ENCODE measurements around the gene ARHGAP32.

DNA sequence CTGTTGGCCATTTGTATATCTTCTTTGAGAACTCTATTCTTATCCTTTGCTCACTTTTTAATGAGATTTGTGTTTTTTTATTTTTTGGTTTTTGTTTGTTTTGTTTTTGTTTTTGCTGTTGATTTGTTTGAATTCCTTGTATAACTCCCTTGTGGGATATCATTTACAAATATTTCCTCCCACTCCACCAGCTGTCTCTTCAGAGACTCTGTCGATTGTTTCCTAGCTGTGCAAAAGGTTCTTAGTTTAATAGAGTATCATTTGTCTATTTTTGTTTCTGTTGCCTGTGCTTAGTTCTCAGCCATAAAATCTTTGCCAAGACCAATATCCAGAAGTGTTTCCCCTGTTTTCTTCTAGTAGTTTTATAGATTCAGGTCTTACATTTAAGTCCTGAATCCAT, 82.4 kb downstream of the ARHGAP32 start:
- TF ChIP-seq, protein P1, sequence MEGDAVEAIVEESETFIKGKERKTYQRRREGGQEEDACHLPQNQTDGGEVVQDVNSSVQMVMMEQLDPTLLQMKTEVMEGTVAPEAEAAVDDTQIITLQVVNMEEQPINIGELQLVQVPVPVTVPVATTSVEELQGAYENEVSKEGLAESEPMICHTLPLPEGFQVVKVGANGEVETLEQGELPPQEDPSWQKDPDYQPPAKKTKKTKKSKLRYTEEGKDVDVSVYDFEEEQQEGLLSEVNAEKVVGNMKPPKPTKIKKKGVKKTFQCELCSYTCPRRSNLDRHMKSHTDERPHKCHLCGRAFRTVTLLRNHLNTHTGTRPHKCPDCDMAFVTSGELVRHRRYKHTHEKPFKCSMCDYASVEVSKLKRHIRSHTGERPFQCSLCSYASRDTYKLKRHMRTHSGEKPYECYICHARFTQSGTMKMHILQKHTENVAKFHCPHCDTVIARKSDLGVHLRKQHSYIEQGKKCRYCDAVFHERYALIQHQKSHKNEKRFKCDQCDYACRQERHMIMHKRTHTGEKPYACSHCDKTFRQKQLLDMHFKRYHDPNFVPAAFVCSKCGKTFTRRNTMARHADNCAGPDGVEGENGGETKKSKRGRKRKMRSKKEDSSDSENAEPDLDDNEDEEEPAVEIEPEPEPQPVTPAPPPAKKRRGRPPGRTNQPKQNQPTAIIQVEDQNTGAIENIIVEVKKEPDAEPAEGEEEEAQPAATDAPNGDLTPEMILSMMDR (IDR thresholded peaks at IDR 0.05): no peak
- no peak for TF ChIP-seq POLR2A (IDR thresholded peaks at IDR 0.05)
